22Rv1 (cell line): Measurements from ENCODE around the gene LAMP1.

Experiments used
- ZFX ChIP-seq: fragments of 450-650 bp; IDR thresholded peaks from 2 replicates; pipeline ENCODE4 v1.6.1; 2017; ENCODE audit warnings: antibody characterized with exemption, borderline replicate concordance
- TF ChIP-seq, protein P1 (sequence below): fragments of 450-650 bp; IDR thresholded peaks from 2 replicates; pipeline ENCODE4 v1.5.1; 2017; ENCODE audit warnings: mild to moderate bottlenecking

DNA sequence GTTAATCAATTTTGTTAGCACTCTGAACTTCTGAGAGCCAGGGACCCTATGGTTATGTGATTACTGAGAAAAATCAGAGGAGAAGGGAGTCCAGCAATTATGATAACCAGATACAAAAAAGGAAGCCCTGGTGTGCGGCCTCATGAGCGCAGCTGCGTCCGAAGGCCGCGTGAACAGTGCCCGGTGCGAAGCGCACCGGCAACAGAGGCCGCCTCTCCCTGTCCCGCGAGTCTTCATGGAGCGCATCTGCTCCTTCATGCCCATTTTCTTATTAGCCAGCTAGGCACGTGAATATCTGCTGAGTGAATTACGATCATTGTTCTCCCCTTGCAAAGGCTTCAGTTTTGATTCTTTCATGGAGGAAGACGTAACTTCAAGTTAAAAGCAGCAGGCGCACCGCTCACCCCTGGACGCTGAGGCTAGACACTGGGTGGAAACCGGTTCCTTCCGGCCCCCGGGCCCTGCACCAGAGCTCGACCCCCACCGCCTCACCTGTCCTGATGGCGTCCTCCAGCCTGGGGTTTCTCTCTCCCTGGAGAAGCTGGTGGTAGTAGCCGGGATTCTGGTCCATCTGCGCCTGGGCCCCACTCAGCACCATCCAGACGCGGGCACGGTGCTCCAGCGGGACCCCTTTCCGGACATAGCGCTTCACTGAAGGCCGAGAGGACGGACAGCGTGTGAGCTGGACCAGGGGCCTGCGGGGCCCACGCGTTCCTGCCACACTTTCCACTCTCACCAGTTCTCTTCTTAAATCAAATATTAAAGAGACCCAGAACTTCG, 58.0 kb downstream of the LAMP1 start:
- TF ChIP-seq, protein P1, sequence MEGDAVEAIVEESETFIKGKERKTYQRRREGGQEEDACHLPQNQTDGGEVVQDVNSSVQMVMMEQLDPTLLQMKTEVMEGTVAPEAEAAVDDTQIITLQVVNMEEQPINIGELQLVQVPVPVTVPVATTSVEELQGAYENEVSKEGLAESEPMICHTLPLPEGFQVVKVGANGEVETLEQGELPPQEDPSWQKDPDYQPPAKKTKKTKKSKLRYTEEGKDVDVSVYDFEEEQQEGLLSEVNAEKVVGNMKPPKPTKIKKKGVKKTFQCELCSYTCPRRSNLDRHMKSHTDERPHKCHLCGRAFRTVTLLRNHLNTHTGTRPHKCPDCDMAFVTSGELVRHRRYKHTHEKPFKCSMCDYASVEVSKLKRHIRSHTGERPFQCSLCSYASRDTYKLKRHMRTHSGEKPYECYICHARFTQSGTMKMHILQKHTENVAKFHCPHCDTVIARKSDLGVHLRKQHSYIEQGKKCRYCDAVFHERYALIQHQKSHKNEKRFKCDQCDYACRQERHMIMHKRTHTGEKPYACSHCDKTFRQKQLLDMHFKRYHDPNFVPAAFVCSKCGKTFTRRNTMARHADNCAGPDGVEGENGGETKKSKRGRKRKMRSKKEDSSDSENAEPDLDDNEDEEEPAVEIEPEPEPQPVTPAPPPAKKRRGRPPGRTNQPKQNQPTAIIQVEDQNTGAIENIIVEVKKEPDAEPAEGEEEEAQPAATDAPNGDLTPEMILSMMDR, result no peak
- TF ChIP-seq ZFX, result no peak
